ENCODE results near the gene BMP8A.
"Not testable (repeated sequence)": the region's sequence is repeated elsewhere in the genome, so short reads cannot be mapped to it uniquely, and the experiment has no call there.

DNA sequence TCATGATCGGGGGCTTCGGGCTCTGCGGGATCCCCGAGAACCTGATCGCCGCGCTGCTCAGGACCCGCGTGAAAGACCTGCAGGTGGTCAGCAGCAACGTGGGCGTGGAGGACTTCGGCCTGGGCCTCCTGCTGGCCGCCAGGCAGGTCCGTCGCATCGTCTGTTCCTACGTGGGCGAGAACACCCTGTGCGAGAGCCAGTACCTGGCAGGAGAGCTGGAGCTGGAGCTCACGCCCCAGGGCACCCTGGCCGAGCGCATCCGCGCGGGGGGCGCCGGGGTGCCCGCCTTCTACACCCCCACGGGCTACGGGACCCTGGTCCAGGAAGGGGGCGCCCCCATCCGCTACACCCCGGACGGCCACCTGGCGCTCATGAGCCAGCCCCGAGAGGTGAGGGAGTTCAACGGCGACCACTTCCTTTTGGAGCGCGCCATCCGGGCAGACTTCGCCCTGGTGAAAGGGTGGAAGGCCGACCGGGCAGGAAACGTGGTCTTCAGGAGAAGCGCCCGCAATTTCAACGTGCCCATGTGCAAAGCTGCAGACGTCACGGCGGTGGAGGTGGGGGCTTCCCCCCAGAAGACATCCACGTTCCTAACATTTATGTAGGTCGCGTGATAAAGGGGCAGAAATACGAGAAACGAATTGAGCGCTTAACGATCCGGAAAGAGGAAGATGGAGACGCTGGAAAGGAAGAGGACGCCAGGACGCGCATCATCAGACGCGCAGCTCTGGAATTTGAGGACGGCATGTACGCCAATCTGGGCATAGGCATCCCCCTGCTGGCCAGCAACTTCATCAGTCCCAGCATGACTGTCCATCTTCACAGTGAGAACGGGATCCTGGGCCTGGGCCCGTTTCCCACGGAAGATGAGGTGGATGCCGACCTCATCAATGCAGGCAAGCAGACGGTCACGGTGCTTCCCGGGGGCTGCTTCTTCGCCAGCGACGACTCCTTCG is 24.0 kb downstream of the BMP8A start:
- not testable (repeated sequence) for TF ChIP-seq NFE2L2 (conservative IDR thresholded peaks at IDR 0.05; ENCODE audit: low read length); EP300 (IDR thresholded peaks at IDR 0.05); HOXA7 (CRISPR knock-in tag; IDR thresholded peaks at IDR 0.05); RAD21 (conservative IDR thresholded peaks at IDR 0.05 in 1 of 2, IDR thresholded peaks at IDR 0.05 in 1 of 2); CEBPB (IDR thresholded peaks at IDR 0.05); CHD2 (IDR thresholded peaks at IDR 0.05; ENCODE audit: low read length, partially characterized antibody); MAZ (IDR thresholded peaks at IDR 0.05; ENCODE audit: borderline replicate concordance, low read depth, low read length); HDAC2 (IDR thresholded peaks at IDR 0.05); POLR2A (IDR thresholded peaks at IDR 0.05; ENCODE audit: low read length); RFX5 (IDR thresholded peaks at IDR 0.05); JUNB (IDR thresholded peaks at IDR 0.05); MAFK (IDR thresholded peaks at IDR 0.05; ENCODE audit: partially characterized antibody)
- TF ChIP-seq, protein P1, sequence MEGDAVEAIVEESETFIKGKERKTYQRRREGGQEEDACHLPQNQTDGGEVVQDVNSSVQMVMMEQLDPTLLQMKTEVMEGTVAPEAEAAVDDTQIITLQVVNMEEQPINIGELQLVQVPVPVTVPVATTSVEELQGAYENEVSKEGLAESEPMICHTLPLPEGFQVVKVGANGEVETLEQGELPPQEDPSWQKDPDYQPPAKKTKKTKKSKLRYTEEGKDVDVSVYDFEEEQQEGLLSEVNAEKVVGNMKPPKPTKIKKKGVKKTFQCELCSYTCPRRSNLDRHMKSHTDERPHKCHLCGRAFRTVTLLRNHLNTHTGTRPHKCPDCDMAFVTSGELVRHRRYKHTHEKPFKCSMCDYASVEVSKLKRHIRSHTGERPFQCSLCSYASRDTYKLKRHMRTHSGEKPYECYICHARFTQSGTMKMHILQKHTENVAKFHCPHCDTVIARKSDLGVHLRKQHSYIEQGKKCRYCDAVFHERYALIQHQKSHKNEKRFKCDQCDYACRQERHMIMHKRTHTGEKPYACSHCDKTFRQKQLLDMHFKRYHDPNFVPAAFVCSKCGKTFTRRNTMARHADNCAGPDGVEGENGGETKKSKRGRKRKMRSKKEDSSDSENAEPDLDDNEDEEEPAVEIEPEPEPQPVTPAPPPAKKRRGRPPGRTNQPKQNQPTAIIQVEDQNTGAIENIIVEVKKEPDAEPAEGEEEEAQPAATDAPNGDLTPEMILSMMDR (IDR thresholded peaks at IDR 0.05), result not testable (repeated sequence)
- TF ChIP-seq, protein P2, sequence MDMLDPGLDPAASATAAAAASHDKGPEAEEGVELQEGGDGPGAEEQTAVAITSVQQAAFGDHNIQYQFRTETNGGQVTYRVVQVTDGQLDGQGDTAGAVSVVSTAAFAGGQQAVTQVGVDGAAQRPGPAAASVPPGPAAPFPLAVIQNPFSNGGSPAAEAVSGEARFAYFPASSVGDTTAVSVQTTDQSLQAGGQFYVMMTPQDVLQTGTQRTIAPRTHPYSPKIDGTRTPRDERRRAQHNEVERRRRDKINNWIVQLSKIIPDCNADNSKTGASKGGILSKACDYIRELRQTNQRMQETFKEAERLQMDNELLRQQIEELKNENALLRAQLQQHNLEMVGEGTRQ (IDR thresholded peaks at IDR 0.05), result not testable (repeated sequence)
